Sigmoid colon (tissue), 4 donors: ENCODE data around the gene DIP2C.

Experiments
- EP300 ChIP-seq, 4 donors: sonication (generic); formaldehyde crosslinking; IDR thresholded peaks; one replicate each; pipeline ENCODE4 v1.6.1; 2017; ENCODE audit warnings: antibody characterized with exemption in 4 of 4
- POLR2A ChIP-seq, 2 donors: fragments of 450-650 bp; IDR thresholded peaks; one replicate each; pipeline ENCODE4 v1.6.1; 2016; ENCODE audit warnings: antibody characterized with exemption in 2 of 2, mild to moderate bottlenecking in 2 of 2, moderate library complexity in 2 of 2
- POLR2AphosphoS5 ChIP-seq, 4 donors: sonication (generic); formaldehyde crosslinking; IDR thresholded peaks; one replicate each; pipeline ENCODE4 v1.6.1; 2017; ENCODE audit warnings: antibody characterized with exemption in 4 of 4
- TF ChIP-seq, protein P1 (sequence below), 4 experiments: fragments of 450-650 bp in 3 of 4; fragments of 200-600 bp in 1 of 4; IDR thresholded peaks; one replicate each; pipeline ENCODE4 v1.5.1; 2016 to 2019; ENCODE audit warnings: antibody characterized with exemption in 4 of 4, mild to moderate bottlenecking in 3 of 4, moderate library complexity in 2 of 4

DNA sequence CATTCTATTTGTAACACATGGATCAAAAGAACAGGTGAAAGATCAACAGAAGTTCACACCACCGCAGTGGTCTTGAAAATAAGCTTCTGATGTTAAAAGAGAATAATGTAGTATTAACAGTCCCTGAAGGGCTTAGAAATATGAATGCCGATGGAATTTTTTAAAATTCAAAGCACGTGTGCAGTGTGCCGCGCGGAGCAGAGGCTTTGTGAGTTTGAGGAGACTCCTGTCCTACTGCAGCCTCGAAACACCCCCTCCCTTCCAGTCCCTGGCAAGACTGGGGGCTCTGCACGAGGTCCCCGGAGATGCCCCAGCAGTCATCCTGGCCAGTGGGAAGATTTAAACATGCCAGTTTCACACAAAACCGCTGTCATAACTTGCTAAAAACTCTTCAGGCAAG lies 196.6 kb downstream of the DIP2C start:
- TF ChIP-seq, protein P1, sequence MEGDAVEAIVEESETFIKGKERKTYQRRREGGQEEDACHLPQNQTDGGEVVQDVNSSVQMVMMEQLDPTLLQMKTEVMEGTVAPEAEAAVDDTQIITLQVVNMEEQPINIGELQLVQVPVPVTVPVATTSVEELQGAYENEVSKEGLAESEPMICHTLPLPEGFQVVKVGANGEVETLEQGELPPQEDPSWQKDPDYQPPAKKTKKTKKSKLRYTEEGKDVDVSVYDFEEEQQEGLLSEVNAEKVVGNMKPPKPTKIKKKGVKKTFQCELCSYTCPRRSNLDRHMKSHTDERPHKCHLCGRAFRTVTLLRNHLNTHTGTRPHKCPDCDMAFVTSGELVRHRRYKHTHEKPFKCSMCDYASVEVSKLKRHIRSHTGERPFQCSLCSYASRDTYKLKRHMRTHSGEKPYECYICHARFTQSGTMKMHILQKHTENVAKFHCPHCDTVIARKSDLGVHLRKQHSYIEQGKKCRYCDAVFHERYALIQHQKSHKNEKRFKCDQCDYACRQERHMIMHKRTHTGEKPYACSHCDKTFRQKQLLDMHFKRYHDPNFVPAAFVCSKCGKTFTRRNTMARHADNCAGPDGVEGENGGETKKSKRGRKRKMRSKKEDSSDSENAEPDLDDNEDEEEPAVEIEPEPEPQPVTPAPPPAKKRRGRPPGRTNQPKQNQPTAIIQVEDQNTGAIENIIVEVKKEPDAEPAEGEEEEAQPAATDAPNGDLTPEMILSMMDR (IDR thresholded peaks at IDR 0.05) = no peak
- TF ChIP-seq POLR2AphosphoS5 (IDR thresholded peaks at IDR 0.05) (no peak), POLR2A (IDR thresholded peaks at IDR 0.05) (no peak), EP300 (IDR thresholded peaks at IDR 0.05) (no peak)
